Colonic mucosa (tissue), 4 donors: ENCODE results near the gene SPEG. TPM values are rescaled to one million over a fixed set of nuclear protein-coding genes. Genes with fewer than 3 reads are reported as not detected.

Experiments used
- DNase-seq: peaks from one replicate; pipeline ENCODE4 v3.0.0-alpha.2; 2020
- H3K27ac ChIP-seq: fragments of 200-600 bp; one replicate; pipeline ENCODE4 v1.8.0; 2021
- H3K27me3 ChIP-seq: fragments of 200-600 bp; one replicate; pipeline ENCODE4 v1.8.0; 2021
- H3K36me3 ChIP-seq: fragments of 200-600 bp; one replicate; pipeline ENCODE4 v1.8.0; 2021
- H3K4me1 ChIP-seq: fragments of 200-600 bp; one replicate; pipeline ENCODE4 v1.8.0; 2021; ENCODE audit warnings: mild to moderate bottlenecking
- H3K4me3 ChIP-seq: fragments of 200-600 bp; one replicate; pipeline ENCODE4 v1.8.0; 2021
- H3K9ac ChIP-seq, 2 donors: one replicate each; pipeline ENCODE4 v1.7.0; 2013; ENCODE audit warnings: control low read depth in 2 of 2, low read depth in 2 of 2, low read length in 2 of 2
- H3K9me3 ChIP-seq: fragments of 200-600 bp; one replicate; pipeline ENCODE4 v1.8.0; 2021
- intact Hi-C: fragments of 100-400 bp; cut with DNase I; formaldehyde crosslinking; loops from one replicate; pipeline ENCODE4 v1.14.1; 2022
- total RNA-seq, 2 donors: library from RNA; stranded (reverse); fragmentation: NEBNext Ultra II Directional in 1 of 2; extraction: Animal tissue kit (Norgen Biotek cat#: 25700) in 1 of 2; gene quantifications; one replicate each; pipeline ENCODE4 v1.2.1, GENCODE V29; 2021
- TF ChIP-seq, protein P1 (sequence below): fragments of 200-600 bp; IDR thresholded peaks from one replicate; pipeline ENCODE4 v1.8.0; 2022; ENCODE audit warnings: antibody characterized with exemption, mild to moderate bottlenecking
- donor health status: healthy.
- donor health status: DM: no; HTN: no; CAD: no.
- donor health status: DM: no; HTN: no; CAD: no.

The SPEG gene
- 10 to 100 TPM in 1 of 2 donors, 1 to 10 TPM in 1; 6.2 to 19.3 TPM for total RNA-seq

DNA sequence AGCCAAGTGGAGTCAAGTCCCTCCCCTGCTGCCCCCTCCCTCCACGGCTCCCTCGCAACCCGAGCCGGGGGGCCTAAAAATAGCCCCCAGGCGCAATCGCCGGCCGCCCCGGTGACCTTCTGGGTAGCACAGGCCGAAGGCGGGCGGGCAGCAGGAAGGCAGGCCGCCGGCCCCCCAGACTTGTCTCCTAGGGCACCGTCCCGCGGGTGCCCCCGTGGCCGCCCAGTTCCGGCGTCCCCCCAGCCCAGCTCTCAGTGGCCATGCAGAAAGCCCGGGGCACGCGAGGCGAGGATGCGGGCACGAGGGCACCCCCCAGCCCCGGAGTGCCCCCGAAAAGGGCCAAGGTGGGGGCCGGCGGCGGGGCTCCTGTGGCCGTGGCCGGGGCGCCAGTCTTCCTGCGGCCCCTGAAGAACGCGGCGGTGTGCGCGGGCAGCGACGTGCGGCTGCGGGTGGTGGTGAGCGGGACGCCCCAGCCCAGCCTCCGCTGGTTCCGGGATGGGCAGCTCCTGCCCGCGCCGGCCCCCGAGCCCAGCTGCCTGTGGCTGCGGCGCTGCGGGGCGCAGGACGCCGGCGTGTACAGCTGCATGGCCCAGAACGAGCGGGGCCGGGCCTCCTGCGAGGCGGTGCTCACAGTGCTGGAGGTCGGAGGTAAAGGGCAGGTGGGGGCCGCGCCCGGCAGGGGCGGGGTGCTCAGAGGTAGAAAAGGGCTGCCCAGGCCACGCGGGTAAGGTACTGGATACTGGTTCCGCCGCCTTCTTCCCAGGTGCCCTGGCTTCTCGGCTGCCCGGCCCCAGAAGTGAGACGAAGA, at the start of gene SPEG:
Gene SPEG (plus strand): TSS at position 126 of the 808 bp plus-strand sequence. CDS start 135 bp downstream, at position 261.
- peak within 1 kb of the TSS; percentile 25 for H3K27ac ChIP-seq
- H3K27me3 ChIP-seq: peaks cover 15% of the 10 kb centered on the region
- no peaks in the 10 kb centered on the region for H3K9me3 ChIP-seq
- H3K4me3 ChIP-seq: no peak within 1 kb of the TSS
- no peaks in the 10 kb centered on the region for H3K36me3 ChIP-seq
- TF ChIP-seq, protein P1, sequence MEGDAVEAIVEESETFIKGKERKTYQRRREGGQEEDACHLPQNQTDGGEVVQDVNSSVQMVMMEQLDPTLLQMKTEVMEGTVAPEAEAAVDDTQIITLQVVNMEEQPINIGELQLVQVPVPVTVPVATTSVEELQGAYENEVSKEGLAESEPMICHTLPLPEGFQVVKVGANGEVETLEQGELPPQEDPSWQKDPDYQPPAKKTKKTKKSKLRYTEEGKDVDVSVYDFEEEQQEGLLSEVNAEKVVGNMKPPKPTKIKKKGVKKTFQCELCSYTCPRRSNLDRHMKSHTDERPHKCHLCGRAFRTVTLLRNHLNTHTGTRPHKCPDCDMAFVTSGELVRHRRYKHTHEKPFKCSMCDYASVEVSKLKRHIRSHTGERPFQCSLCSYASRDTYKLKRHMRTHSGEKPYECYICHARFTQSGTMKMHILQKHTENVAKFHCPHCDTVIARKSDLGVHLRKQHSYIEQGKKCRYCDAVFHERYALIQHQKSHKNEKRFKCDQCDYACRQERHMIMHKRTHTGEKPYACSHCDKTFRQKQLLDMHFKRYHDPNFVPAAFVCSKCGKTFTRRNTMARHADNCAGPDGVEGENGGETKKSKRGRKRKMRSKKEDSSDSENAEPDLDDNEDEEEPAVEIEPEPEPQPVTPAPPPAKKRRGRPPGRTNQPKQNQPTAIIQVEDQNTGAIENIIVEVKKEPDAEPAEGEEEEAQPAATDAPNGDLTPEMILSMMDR: no peak
- no peak for DNase-seq
- intact Hi-C loops: no loop called here
- H3K4me1 ChIP-seq: no peaks in the 10 kb centered on the region
- peak within 1 kb of the TSS in 1 of 2 donors; percentile 35 for H3K9ac ChIP-seq

DNA sequence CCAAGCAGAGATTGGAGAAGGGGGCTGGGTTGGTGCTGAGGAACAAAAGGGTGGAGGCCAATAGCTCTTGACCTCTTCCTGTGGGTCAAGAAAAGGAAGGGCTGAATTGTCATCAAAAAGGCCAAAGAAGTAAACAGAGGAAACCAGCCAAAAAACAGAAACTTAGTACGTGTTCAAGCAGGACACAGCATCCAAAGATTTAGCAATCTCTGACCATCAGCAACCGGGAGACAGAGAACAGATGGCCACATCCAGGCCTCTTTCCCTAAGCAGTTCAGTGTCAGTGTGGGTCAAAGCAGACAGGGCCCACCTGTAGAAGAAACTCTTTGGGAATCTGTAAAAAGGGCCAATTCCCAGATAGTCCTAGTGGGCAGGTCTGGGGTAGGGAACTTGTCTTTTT, 49.8 kb upstream of the SPEG start:
- no peak for DNase-seq
- no peak overlapping the region for H3K9ac ChIP-seq
- H3K4me1 ChIP-seq: peaks cover 8% of the 10 kb centered on the region
- H3K36me3 ChIP-seq: peaks cover 8% of the 10 kb centered on the region
- TF ChIP-seq, protein P1: no peak
- intact Hi-C loops: no loop called here
- no peak overlapping the region for H3K4me3 ChIP-seq
- no peaks in the 10 kb centered on the region for H3K27me3 ChIP-seq
- no peak overlapping the region for H3K27ac ChIP-seq
- H3K9me3 ChIP-seq: no peaks in the 10 kb centered on the region

DNA sequence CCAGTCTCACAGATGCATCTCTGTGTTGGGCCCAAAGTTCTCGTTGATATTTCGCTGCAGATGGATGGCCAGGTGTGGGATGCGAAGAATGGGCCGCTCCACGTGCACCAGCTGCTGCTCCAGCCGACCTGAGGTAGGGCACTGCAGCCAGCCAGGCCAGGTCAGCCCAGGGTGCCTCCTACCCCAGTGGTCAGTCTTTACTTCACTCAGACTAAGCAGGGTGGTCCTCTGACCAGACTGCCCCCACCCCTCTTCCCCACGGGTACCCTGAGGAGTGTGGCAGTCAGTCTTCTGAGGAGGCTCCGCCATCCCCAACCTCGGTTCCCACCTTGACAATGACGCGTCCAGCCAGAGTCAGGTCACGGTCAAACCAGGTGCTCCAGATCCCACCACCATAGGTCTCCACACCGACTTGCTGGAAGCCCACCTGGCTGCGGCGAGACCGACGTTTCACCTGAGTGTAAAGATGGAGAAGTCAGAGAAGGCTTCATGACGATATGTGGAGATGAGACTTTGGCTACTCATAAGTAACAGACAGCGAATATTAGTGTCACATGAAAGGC, 48.6 kb upstream of the SPEG start:
- Histone ChIP-seq H3K9me3 (no peaks in the 10 kb centered on the region), H3K36me3 (peaks cover 8% of the 10 kb centered on the region), H3K9ac (no peak overlapping the region), H3K4me3 (no peak overlapping the region), H3K27ac (no peak overlapping the region), H3K4me1 (peaks cover 8% of the 10 kb centered on the region), H3K27me3 (no peaks in the 10 kb centered on the region)
- TF ChIP-seq, protein P1: no peak
- intact Hi-C loops: no loop called here
- DNase-seq: no peak

DNA sequence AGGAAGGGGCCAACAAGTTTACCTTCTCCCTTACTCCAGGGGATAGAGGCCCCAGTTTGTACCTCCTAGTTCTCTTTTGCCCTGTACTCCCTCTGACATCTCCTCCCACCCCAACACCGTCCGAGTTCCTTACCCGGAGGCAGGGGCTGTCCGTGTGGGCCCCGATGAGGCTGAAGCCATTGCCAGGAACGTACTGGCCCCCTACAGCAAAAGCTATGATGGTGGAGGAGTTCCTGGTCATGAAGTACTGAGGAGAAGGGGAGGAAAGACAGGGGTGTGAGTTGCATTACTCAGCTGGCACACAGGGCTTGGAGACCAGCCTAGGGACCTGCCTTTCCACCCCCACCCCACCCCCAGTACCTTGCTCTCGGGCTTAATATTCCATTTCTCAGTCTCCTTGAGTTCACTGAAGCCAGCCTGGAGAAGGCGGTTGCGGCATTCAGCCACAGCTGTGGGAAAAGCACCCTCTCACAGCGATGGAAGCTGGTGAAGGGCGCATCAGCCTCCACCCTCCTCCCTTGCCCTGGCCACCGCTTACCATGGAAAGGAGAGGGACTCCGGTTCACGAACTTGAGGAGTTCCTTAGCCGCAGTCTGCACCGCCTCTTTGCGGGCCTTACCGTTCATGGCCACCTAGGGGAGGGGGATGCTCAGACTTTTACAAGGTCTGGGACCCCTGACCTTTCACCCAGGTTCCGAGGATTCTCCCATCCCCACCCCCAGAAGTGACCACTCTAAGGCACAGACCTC, 47.9 kb upstream of the SPEG start:
- intact Hi-C loops: no loop called here
- Histone ChIP-seq H3K4me3 (peak overlapping the region; percentile 81), H3K9ac (peak overlapping the region; percentile 46 to 78), H3K27me3 (no peaks in the 10 kb centered on the region), H3K36me3 (peaks cover 8% of the 10 kb centered on the region), H3K27ac (peak overlapping the region; percentile 95), H3K4me1 (peaks cover 8% of the 10 kb centered on the region), H3K9me3 (no peaks in the 10 kb centered on the region)
- DNase-seq: no peak
- TF ChIP-seq, protein P1: no peak

DNA sequence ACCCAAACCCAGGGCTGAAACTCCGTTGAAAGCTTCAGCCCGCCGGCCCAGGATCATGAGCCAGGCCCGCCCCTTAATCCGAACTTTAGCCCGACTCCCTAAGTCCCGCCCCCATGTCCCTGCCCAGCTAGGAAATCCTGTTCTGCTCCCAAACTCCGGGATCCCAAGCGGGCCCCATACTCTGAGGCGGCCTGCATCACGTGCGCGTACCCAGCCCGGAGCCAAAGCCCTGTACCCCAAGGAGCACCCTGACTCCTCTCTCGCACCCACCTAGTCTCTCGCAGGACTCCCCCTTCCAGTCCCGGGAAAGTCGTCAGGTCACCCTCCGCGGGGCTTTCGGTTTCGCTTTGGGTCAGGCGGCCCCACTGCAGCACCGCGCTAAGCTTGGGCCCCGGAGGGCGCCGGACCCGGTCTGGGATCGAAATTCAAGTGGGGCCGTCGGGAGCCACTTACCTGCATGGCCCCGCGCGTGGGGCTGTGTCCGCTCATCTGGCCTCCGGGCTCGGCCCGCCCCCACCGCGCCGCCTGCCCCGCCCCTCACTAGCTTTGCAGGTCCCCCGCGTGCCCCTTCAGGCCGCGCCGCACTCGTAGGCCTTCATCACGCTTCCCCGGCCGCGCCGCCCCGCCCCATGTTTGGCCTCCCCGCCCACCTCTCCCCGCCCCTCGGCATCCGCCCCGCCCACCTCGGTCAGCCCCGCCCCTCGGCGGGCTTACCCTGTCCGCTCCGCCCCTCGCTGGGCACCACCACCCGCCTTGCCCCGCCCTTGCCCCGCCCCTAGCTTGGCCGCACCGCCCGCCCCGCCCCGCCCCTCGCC, 47.1 kb upstream of the SPEG start, which contains the start of gene DNPEP:
Gene DNPEP (minus strand): TSS at position 607 of the 815 bp plus-strand sequence. CDS start 118 bp downstream, at position 489.
- Histone ChIP-seq H3K27me3 (no peaks in the 10 kb centered on the region), H3K4me3 (peak within 1 kb of the TSS; percentile 81), H3K9me3 (no peaks in the 10 kb centered on the region), H3K9ac (peak within 1 kb of the TSS; percentile 46 to 78), H3K27ac (peak within 1 kb of the TSS; percentile 95), H3K36me3 (peaks cover 8% of the 10 kb centered on the region), H3K4me1 (peaks cover 8% of the 10 kb centered on the region)
- DNase-seq: peak; percentile 97
- intact Hi-C loops: no loop called here
- TF ChIP-seq, protein P1: no peak
